Bronchial epithelial cell (primary cell): ENCODE results near the gene CNPY1. TPM values are rescaled to one million over a fixed set of nuclear protein-coding genes. Genes with fewer than 3 reads are reported as not detected.

Source experiments
- DNase-seq: peaks from one replicate; pipeline ENCODE4 v3.0.0-alpha.2; 2010; ENCODE audit warnings: low read depth
- FAIRE-seq: peaks from 2 replicates; lab custom pipeline; 2011; peaks lifted over from hg19 to GRCh38; lab: Jason Lieb, UNC
- H3K27me3 ChIP-seq: 2 replicates; pipeline ENCODE4 v1.5.1; 2011; ENCODE audit warnings: low read length; ENCODE audit not compliant: control insufficient read depth, insufficient read depth
- H3K36me3 ChIP-seq: 2 replicates; pipeline ENCODE4 v1.5.1; 2011; ENCODE audit warnings: low read length; ENCODE audit not compliant: control insufficient read depth, insufficient read depth
- H3K4me3 ChIP-seq: 2 replicates; pipeline ENCODE4 v1.5.1; 2011; ENCODE audit warnings: mild to moderate bottlenecking, low read depth, low read length, control low read depth
- CTCF ChIP-seq: IDR thresholded peaks from 2 replicates; pipeline ENCODE4 v1.5.1; 2011; ENCODE audit warnings: mild to moderate bottlenecking, moderate library complexity, low read length, control low read depth, inconsistent platforms; ENCODE audit not compliant: insufficient read depth, severe bottlenecking
- total RNA-seq: library from RNA; depleted of rRNA; stranded (reverse); fragments of >200 nt; gene quantifications from 2 replicates; pipeline ENCODE4 v1.2.1, GENCODE V29; 2014

CNPY1 gene
- total RNA-seq, 1 donor from 2014 or later: not detected

- Histone ChIP-seq H3K27me3 (peaks cover 3% of the 10 kb centered on the region), H3K36me3 (no peaks in the 10 kb centered on the region), H3K4me3 (no peak overlapping the region)
- FAIRE-seq: no peak
- TF ChIP-seq CTCF: no peak
- no peak for DNase-seq
Measured at GRCh38 chr7:155516466-155516865, 29.9 kb downstream of the CNPY1 start.

- H3K36me3 ChIP-seq: no peaks in the 10 kb centered on the region
- no peak overlapping the region for H3K4me3 ChIP-seq
- FAIRE-seq (no peak), DNase-seq (no peak)
- peaks cover 7% of the 10 kb centered on the region for H3K27me3 ChIP-seq
- no peak for TF ChIP-seq CTCF
Measured at GRCh38 chr7:155515318-155515717, 31.0 kb downstream of the CNPY1 start.

- no peak for TF ChIP-seq CTCF
- H3K27me3 ChIP-seq: peaks cover 10% of the 10 kb centered on the region
- H3K4me3 ChIP-seq: no peak overlapping the region
- DNase-seq: no peak
- H3K36me3 ChIP-seq: no peaks in the 10 kb centered on the region
- no peak for FAIRE-seq
Measured at GRCh38 chr7:155514296-155514695, 32.1 kb downstream of the CNPY1 start.

- no peak for TF ChIP-seq CTCF
- Histone ChIP-seq H3K27me3 (peaks cover 12% of the 10 kb centered on the region), H3K4me3 (no peak overlapping the region), H3K36me3 (no peaks in the 10 kb centered on the region)
- DNase-seq (no peak), FAIRE-seq (no peak)
Measured at GRCh38 chr7:155513543-155514285, 32.6 kb downstream of the CNPY1 start.

- FAIRE-seq: no peak
- TF ChIP-seq CTCF: no peak
- Histone ChIP-seq H3K4me3 (no peak overlapping the region), H3K27me3 (peaks cover 19% of the 10 kb centered on the region), H3K36me3 (no peaks in the 10 kb centered on the region)
- DNase-seq: no peak
Measured at GRCh38 chr7:155512246-155512887, 34.0 kb downstream of the CNPY1 start.
